ENCODE measurements around the gene CYB561D2. TPM values are rescaled to one million over a fixed set of nuclear protein-coding genes. Genes with fewer than 3 reads are reported as not detected.
A peak's percentile ranks its signal among the peaks of the same experiment; 100 is the strongest.

The CYB561D2 gene
- total and polyA plus RNA-seq, 11 donors, result 4.9 to 18.6 (median 7.8) TPM

DNA sequence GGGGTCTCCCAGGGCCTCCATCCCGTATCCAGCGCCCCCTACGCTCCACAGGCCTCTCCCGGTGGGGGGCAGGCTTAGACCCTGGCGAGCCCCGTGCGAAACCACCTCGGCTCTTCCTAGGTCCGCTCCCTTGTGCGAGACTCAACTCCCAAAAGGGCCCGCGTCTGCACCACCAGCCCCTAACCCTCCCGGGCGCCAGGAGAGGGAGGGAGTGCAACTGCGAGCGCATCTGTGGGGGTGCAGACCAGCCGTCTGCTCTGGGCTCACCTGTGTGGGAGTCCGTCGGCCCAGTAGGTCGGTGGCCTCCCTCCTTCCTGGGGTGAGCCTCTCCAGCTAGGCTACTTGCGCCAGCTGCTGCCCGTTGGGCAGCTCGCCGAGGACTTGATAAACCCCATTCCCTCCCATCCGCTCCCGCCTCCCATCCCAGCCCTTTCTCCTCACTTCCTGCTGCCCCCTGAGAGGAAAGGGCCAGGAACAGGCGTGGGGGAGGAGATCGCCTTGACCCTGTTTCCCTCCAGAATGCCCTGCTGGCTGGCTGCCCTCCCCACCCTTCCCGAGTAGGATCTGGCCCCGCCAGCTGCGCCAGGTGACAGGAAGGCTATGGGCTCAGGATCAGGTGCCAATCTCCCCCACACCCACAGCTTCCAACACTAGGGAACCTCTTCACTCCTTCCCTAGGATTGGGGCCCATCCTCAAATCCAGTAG, 28.1 kb upstream of the CYB561D2 start, which contains the start of gene HYAL2:
Gene HYAL2 (minus strand): TSS at position 360 of the 706 bp plus-strand sequence. CDS start 2,256 bp downstream, outside the sequence.
- WGBS, 4 donors, result 30 to 47% (median 42%) methylated on average over 13 to 31 of the region's 31 CpGs
- Histone ChIP-seq H3K27ac (peak within 1 kb of the TSS; percentile 93 to 99 (median 98)), H3K4me3 (peak within 1 kb of the TSS; percentile 62 to 97 (median 88)), H3K27me3 (no peaks in the 10 kb centered on the region), H3K36me3 (peaks cover 0 to 45% (median 38%) of the 10 kb centered on the region in 9 donors), H3K4me1 (peaks cover 7 to 84% (median 62%) of the 10 kb centered on the region in 12 donors), H3K9me3 (no peaks in the 10 kb centered on the region)
- peak; percentile 6 to 52 (median 12) for ATAC-seq
- TF ChIP-seq, protein P1, sequence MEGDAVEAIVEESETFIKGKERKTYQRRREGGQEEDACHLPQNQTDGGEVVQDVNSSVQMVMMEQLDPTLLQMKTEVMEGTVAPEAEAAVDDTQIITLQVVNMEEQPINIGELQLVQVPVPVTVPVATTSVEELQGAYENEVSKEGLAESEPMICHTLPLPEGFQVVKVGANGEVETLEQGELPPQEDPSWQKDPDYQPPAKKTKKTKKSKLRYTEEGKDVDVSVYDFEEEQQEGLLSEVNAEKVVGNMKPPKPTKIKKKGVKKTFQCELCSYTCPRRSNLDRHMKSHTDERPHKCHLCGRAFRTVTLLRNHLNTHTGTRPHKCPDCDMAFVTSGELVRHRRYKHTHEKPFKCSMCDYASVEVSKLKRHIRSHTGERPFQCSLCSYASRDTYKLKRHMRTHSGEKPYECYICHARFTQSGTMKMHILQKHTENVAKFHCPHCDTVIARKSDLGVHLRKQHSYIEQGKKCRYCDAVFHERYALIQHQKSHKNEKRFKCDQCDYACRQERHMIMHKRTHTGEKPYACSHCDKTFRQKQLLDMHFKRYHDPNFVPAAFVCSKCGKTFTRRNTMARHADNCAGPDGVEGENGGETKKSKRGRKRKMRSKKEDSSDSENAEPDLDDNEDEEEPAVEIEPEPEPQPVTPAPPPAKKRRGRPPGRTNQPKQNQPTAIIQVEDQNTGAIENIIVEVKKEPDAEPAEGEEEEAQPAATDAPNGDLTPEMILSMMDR (IDR thresholded peaks at IDR 0.05), result no peak
- peak in 1 of 2 donors; percentile 46 for TF ChIP-seq POLR2A (IDR thresholded peaks at IDR 0.05)
- DNase-seq, result peak; percentile 79 to 88 (median 85)
- intact Hi-C loops (cut with DNase I), result loop anchor here in 8 of 10 donors (1.0 to 10.0 kb wide), 8 partner anchors 19 to 130 kb away; partner anchors contain the start of genes GNAI2 (in 3 of the 8), LSMEM2 (in 2 of the 8), GNAT1 (in 1 of the 8) and HYAL1 (in 1 of the 8)

DNA sequence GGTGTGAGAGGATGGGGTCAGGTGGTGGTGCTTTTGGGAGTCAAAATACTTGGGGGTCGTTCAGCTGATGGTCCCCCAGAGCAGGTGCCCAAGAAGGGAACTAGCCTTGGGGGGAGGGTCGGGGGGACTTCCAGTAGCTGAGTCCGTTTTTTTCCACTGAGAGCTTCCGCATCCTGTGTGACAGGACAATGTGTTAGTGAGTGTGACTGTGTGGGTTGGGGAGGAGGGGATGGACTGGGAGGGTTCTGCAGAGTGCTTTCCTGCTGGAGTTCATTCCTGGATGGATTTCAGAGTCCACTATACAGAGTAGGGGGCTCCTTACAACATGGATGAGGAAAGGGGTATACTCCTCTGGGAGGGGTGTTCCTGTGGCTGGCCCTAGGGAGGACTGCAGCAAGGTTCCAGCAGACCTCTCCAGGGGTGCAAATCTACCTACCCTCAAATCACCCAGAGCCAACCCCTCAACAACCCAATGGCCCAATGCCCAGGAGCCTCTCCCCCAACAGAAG, 27.5 kb upstream of the CYB561D2 start:
- Histone ChIP-seq H3K9me3 (no peaks in the 10 kb centered on the region), H3K27ac (peak overlapping the region; percentile 93 to 99 (median 98)), H3K4me3 (peak overlapping the region in 10 of 12 donors; percentile 70 to 97 (median 90)), H3K27me3 (no peaks in the 10 kb centered on the region), H3K36me3 (peaks cover 0 to 39% (median 32%) of the 10 kb centered on the region in 9 donors), H3K4me1 (peaks cover 5 to 80% (median 58%) of the 10 kb centered on the region in 12 donors)
- TF ChIP-seq POLR2A (IDR thresholded peaks at IDR 0.05), result no peak
- TF ChIP-seq, protein P1 (IDR thresholded peaks at IDR 0.05), result no peak
- WGBS, 4 donors, result 36 to 48% (median 39%) methylated on average over 4 of the region's 4 CpGs
- DNase-seq (peak in 4 of 5 donors; percentile 57 to 79 (median 76)), ATAC-seq (peak; percentile 1 to 52 (median 13))
- intact Hi-C loops (cut with DNase I), result loop anchor here in 7 of 10 donors (1.0 to 10.0 kb wide), 7 partner anchors 20 to 131 kb away; partner anchors contain the start of genes GNAI2 (in 3 of the 7), LSMEM2 (in 2 of the 7), GNAT1 (in 1 of the 7) and HYAL1 (in 1 of the 7)

GRCh38 chr3:50323614-50324199, 27.0 kb upstream of the CYB561D2 start:
- no peaks in the 10 kb centered on the region for H3K27me3 ChIP-seq
- no peaks in the 10 kb centered on the region for H3K9me3 ChIP-seq
- peak overlapping the region in 10 of 12 donors; percentile 27 to 97 (median 90) for H3K4me3 ChIP-seq
- H3K27ac ChIP-seq, result peak overlapping the region; percentile 93 to 99 (median 98)
- no peak for TF ChIP-seq POLR2A (IDR thresholded peaks at IDR 0.05)
- TF ChIP-seq, protein P1 (IDR thresholded peaks at IDR 0.05), result peak in 4 of 12 donors; percentile 6 to 17 (median 10)
- peak; percentile 82 to 89 (median 84) for DNase-seq
- intact Hi-C loops (cut with DNase I), result loop anchor here in 9 of 10 donors (1.0 to 10.0 kb wide), 9 partner anchors 20 to 131 kb away; partner anchors contain the start of genes GNAI2 (in 3 of the 9), LSMEM2 (in 2 of the 9), GNAT1 (in 1 of the 9) and HYAL1 (in 1 of the 9)
- H3K4me1 ChIP-seq, result peaks cover 5 to 80% (median 57%) of the 10 kb centered on the region in 12 donors
- H3K36me3 ChIP-seq, result peaks cover 0 to 33% (median 26%) of the 10 kb centered on the region in 9 donors
- WGBS, 4 donors, result 40 to 56% (median 43%) methylated on average over 4 to 5 of the region's 5 CpGs
- peak; percentile 6 to 62 (median 32) for ATAC-seq
